OCI-LY3 (cell line): Measurements from ENCODE around the gene XRCC3.

Experiments used
- H2AFZ ChIP-seq: fragments of 200-600, 300-600 bp; shearing (Covaris generic); 2 replicates; pipeline ENCODE4 v1.6.0; 2014; ENCODE audit warnings: antibody characterized with exemption, low read depth, low read length
- H3K27ac ChIP-seq: fragments of 200-600, 300-600 bp; sonication (generic); 2 replicates; pipeline ENCODE4 v1.5.1; 2014; ENCODE audit warnings: mild to moderate bottlenecking, low read length, moderate library complexity, mixed read lengths
- H3K27me3 ChIP-seq: fragments of 200-600, 300-600 bp; sonication (generic); 2 replicates; pipeline ENCODE4 v1.6.1; 2014; ENCODE audit warnings: low read depth, low read length, mixed read lengths
- H3K36me3 ChIP-seq: fragments of 200-600, 300-600 bp; sonication (generic); replicated peaks from 2 replicates; pipeline ENCODE3; 2014; ENCODE audit warnings: low read depth, low read length, mixed read lengths
- H3K4me1 ChIP-seq: fragments of 300-600, 200-600 bp; sonication (generic); 2 replicates; pipeline ENCODE4 v1.6.1; 2014; ENCODE audit warnings: low read length, mixed read lengths
- H3K4me2 ChIP-seq: fragments of 200-600, 300-600 bp; sonication (generic); 2 replicates; pipeline ENCODE4 v1.6.1; 2014; ENCODE audit warnings: low read length, mixed read lengths
- H3K4me3 ChIP-seq: fragments of 300-600, 200-600 bp; sonication (generic); 2 replicates; pipeline ENCODE4 v1.5.1; 2014; ENCODE audit warnings: antibody characterized with exemption, mild to moderate bottlenecking, low read length, moderate library complexity
- H3K79me2 ChIP-seq: fragments of 300-600, 200-600 bp; shearing (Covaris generic); 2 replicates; pipeline ENCODE4 v1.6.1; 2014; ENCODE audit warnings: mild to moderate bottlenecking, low read length, mixed read lengths
- H3K9ac ChIP-seq: fragments of 300-600, 200-600 bp; shearing (Covaris generic); 2 replicates; pipeline ENCODE4 v1.6.0; 2014; ENCODE audit warnings: mild to moderate bottlenecking, low read length, moderate library complexity
- H3K9me3 ChIP-seq: fragments of 200-600, 300-600 bp; shearing (Covaris generic); 2 replicates; pipeline ENCODE4 v1.6.1; 2014; ENCODE audit warnings: low read length, mixed read lengths; ENCODE audit not compliant: insufficient read depth
- H4K20me1 ChIP-seq: fragments of 200-600, 300-600 bp; sonication (generic); 2 replicates; pipeline ENCODE4 v1.6.1; 2016; ENCODE audit warnings: low read length, mixed read lengths; ENCODE audit not compliant: insufficient read depth
- EZH2phosphoT487 ChIP-seq: fragments of 200-600 bp; shearing (Covaris generic); IDR thresholded peaks from 2 replicates; pipeline ENCODE4 v1.6.1; 2018; ENCODE audit warnings: antibody characterized with exemption, mixed run types, low read depth
- TF ChIP-seq, protein P1 (sequence below): fragments of 200-600, 300-600 bp; sonication (generic); IDR thresholded peaks from 2 replicates; pipeline ENCODE4 v1.5.1; 2014; ENCODE audit warnings: antibody characterized with exemption, low read length, low read depth

Gene XRCC3

DNA sequence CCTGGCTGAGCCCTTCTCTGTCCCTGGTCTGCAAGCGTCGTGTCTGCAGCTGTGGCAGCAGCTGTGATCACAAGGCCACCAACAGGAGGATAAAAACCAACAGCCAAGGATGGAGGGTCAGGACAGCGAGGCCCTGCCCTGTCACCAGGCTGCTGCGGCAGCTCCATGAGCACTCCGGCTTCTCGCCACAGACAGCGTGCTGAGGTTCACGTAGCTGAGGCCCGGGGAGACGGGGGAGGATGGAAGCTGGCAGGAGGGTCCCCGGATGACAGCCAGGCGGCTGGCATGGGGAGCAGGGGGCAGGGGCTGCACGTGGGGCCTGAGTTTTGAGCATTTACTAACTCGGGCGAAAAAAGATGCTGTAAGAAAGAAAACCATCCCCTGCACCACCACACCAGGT is 5.4 kb downstream of the XRCC3 start:
- peaks cover 9% of the 10 kb centered on the region for H3K4me1 ChIP-seq
- H2AFZ ChIP-seq: no peak overlapping the region
- peaks cover 48% of the 10 kb centered on the region for H3K36me3 ChIP-seq
- no peaks in the 10 kb centered on the region for H3K9me3 ChIP-seq
- H3K79me2 ChIP-seq: peaks cover 29% of the 10 kb centered on the region
- H3K9ac ChIP-seq: no peak overlapping the region
- H3K27ac ChIP-seq: no peak overlapping the region
- TF ChIP-seq, protein P1, sequence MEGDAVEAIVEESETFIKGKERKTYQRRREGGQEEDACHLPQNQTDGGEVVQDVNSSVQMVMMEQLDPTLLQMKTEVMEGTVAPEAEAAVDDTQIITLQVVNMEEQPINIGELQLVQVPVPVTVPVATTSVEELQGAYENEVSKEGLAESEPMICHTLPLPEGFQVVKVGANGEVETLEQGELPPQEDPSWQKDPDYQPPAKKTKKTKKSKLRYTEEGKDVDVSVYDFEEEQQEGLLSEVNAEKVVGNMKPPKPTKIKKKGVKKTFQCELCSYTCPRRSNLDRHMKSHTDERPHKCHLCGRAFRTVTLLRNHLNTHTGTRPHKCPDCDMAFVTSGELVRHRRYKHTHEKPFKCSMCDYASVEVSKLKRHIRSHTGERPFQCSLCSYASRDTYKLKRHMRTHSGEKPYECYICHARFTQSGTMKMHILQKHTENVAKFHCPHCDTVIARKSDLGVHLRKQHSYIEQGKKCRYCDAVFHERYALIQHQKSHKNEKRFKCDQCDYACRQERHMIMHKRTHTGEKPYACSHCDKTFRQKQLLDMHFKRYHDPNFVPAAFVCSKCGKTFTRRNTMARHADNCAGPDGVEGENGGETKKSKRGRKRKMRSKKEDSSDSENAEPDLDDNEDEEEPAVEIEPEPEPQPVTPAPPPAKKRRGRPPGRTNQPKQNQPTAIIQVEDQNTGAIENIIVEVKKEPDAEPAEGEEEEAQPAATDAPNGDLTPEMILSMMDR: no peak
- TF ChIP-seq EZH2phosphoT487: no peak
- no peak overlapping the region for H3K4me3 ChIP-seq
- H4K20me1 ChIP-seq: peaks cover 2% of the 10 kb centered on the region
- H3K4me2 ChIP-seq: no peak overlapping the region
- no peaks in the 10 kb centered on the region for H3K27me3 ChIP-seq

DNA sequence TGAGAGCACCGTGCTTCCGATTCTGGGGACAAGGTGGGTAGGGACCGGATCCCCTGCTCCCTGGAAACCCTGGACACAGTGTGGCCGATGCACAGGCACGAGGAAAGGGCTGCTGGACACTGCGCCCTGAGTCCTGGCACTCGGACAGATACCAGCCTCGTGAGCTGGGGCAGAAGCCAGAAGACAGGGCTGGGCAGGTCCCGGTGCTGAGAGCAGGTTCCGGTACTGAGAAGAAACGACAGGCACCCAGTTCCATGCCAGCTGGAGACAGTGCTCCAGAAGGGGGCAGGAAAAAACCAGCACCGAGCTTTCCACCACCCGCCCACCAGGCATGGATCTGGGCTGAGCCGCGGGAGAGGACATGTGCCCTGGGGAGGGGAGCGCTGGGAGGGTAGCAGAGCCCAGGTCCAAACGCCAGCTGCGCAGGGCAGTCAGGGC is 6.5 kb downstream of the XRCC3 start:
- Histone ChIP-seq H3K79me2 (peaks cover 18% of the 10 kb centered on the region), H3K27me3 (no peaks in the 10 kb centered on the region), H3K4me2 (no peak overlapping the region), H4K20me1 (peaks cover 1% of the 10 kb centered on the region), H3K4me1 (peaks cover 2% of the 10 kb centered on the region), H3K27ac (no peak overlapping the region), H3K36me3 (peaks cover 52% of the 10 kb centered on the region), H3K9me3 (no peaks in the 10 kb centered on the region), H3K9ac (no peak overlapping the region), H3K4me3 (no peak overlapping the region), H2AFZ (no peak overlapping the region)
- TF ChIP-seq, protein P1: no peak
- no peak for TF ChIP-seq EZH2phosphoT487

DNA sequence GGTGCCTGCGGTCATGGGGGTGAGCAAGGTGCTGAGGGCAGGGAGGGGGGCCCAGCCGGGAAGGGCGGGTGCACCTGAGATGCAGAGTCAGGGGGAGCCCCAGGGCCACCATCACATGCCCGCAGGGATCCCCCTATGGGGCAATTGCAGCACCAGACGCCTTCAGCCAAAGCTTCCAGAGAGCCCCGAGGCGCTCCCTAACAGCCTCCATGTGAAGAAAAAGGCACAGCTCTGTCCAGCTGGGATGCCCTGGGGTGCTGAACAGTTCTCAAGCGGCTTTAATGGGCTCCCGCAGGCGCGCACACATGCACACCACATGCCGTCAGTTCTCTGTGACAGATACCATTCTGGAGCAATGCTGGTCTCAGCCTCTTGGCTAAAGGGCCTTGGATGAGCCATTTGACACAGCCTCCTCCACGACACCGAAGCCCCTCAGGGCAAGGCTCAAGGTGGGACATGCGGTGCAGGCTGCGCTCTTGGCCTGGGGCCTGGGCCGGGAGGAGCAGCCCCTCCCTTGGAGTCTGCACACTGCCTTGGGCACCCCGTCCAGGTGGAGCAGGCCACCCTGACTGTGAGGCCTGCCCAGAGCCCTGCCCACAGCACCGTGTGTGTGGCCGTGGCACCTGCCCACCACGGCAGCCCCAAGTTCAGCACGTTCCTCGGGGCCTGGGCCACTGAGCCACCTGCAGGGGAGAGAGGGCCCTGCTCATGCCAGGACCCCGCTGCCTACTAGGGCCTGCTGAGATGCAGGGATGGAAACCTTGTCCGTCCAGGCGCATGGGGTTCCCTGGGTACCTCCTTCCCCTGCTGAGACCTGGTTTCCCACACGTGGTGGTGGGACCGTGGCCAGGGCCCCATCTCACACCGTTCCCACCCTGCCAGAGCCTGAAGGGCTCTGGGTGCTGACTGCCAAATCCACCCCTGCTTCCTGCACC is 7.7 kb downstream of the XRCC3 start:
- Histone ChIP-seq H3K27me3 (no peaks in the 10 kb centered on the region), H3K27ac (no peak overlapping the region), H3K4me3 (no peak overlapping the region), H3K4me1 (peaks cover 2% of the 10 kb centered on the region; the same call in 1 of the 2 replicates), H4K20me1 (no peaks in the 10 kb centered on the region; the same call in none of the 2 replicates), H3K9me3 (no peaks in the 10 kb centered on the region), H3K36me3 (peaks cover 59% of the 10 kb centered on the region), H3K4me2 (no peak overlapping the region), H2AFZ (no peak overlapping the region), H3K9ac (no peak overlapping the region), H3K79me2 (peaks cover 7% of the 10 kb centered on the region)
- no peak for TF ChIP-seq EZH2phosphoT487
- TF ChIP-seq, protein P1: no peak

DNA sequence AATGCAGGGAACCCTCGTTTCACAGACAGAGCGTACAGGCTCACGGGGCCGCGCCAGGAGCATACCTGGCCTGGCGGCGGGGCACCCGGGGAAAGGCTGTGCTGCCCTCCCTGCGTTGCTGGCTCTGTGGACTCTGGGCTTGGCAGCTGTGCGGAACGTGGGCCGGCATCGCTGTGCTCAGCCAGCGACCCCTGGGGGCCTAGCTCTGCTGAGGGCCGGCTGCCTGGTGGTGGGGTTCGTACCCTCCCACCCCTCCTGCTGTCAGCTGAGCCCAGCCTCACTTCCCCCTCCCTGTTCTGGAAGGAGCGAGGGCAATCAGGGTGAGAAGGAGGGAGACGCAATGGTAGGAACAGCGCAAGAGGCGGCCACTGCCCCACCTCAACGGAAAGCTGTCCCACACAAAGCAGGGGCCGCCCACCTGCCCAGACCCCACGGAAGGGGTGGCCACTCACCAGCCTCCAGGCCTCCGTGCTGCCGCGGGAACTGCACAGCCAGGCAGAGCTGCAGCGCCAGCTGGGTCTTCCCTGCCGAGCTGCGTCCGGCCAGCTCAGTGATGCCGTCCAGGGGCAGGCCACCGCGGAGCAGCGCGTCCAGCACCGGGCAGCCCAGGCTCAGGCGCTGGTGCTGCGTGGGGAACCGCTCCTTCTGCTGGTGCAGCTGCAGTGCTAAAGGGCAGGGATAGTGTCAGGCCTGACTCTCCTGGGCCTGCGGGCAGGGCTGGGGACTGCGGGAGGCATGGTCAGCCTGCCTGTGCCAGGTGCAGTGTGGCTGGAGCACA is 8.5 kb downstream of the XRCC3 start:
- Histone ChIP-seq H3K36me3 (peaks cover 66% of the 10 kb centered on the region), H3K9ac (no peak overlapping the region), H3K27ac (no peak overlapping the region), H3K4me1 (peaks cover 11% of the 10 kb centered on the region), H2AFZ (no peak overlapping the region), H3K27me3 (no peaks in the 10 kb centered on the region), H4K20me1 (peaks cover 7% of the 10 kb centered on the region), H3K4me2 (no peak overlapping the region), H3K4me3 (no peak overlapping the region), H3K79me2 (no peaks in the 10 kb centered on the region; the same call in 1 of the 2 replicates), H3K9me3 (no peaks in the 10 kb centered on the region)
- TF ChIP-seq, protein P1: no peak
- no peak for TF ChIP-seq EZH2phosphoT487
